GM12878 (cell line): Measurements from ENCODE around the gene VN1R2. TPM values are rescaled to one million over a fixed set of nuclear protein-coding genes. Genes with fewer than 3 reads are reported as not detected.
"Not testable (repeated sequence)": the region's sequence is repeated elsewhere in the genome, so short reads cannot be mapped to it uniquely, and the experiment has no call there.

Experiments used
- ATAC-seq: fragments of 200-7000 bp; cut with Tn5 transposase; 3 replicates; pipeline ENCODE4 v1.9.1; 2020; ENCODE audit warnings: mild to moderate bottlenecking, moderate library complexity
- BruUV-seq: library from RNA; stranded (reverse); fragments of 400-500 nt; replicated peaks from 2 replicates; lab custom pipeline; 2021; lab: Mats Ljungman, UMichigan
- CTCF ChIA-PET: fragments of 300-600 bp; sonication (Branson Sonifier 250); formaldehyde crosslinking; extraction: SDS; loops from one replicate; lab custom pipeline; 2021; ENCODE audit warnings: inconsistent platforms; lab: Yijun Ruan, JAX
- POLR2A ChIA-PET: fragments of 350-600 bp; formaldehyde crosslinking; extraction: SDS; loops from one replicate; lab custom pipeline; 2021; ENCODE audit warnings: inconsistent platforms; lab: Charles Lee
- RAD21 ChIA-PET: fragments of 300-600 bp; sonication (Branson Sonifier 250); formaldehyde crosslinking; loops from one replicate; lab custom pipeline; 2023; ENCODE audit warnings: antibody characterized with exemption; ENCODE audit not compliant: unreplicated experiment; lab: Charles Lee
- SMC1A ChIA-PET: fragments of 300-600 bp; sonication (Branson Sonifier 250); formaldehyde crosslinking; loops from one replicate; lab custom pipeline; 2023; ENCODE audit not compliant: unreplicated experiment, uncharacterized antibody; lab: Charles Lee
- DNase-seq: peaks from one replicate; pipeline ENCODE4 v3.0.0-alpha.2; 2011; ENCODE audit warnings: low read depth, low spot score
- FAIRE-seq: peaks from 3 replicates; lab custom pipeline; 2011; peaks lifted over from hg19 to GRCh38; lab: Jason Lieb, UNC
- H2AFZ ChIP-seq: 2 replicates; pipeline ENCODE4 v1.6.0; 2011; ENCODE audit warnings: low read depth, low read length, control low read depth; ENCODE audit not compliant: control insufficient read depth
- H3K27ac ChIP-seq: 2 replicates; pipeline ENCODE4 v1.5.1; 2011; ENCODE audit warnings: control low read depth; ENCODE audit not compliant: control insufficient read depth, insufficient read depth
- H3K27me3 ChIP-seq, 2 experiments: replicated peaks in 1 of 2; 2 replicates each; pipeline versions ENCODE4 v1.6.0 to v1.6.1; 2011; ENCODE audit warnings: low read length in 1 of 2; ENCODE audit not compliant: control insufficient read depth in 2 of 2, insufficient read depth in 2 of 2
- H3K36me3 ChIP-seq, 2 experiments: 2 replicates each; pipeline ENCODE4 v1.5.1; 2011; ENCODE audit warnings: low read length in 1 of 2; ENCODE audit not compliant: control insufficient read depth in 2 of 2, insufficient read depth in 2 of 2
- H3K4me1 ChIP-seq: 2 replicates; pipeline ENCODE4 v1.6.1; 2011; ENCODE audit warnings: mild to moderate bottlenecking, low read length, moderate library complexity, mixed read lengths; ENCODE audit not compliant: control insufficient read depth, insufficient read depth
- H3K4me2 ChIP-seq: 2 replicates; pipeline ENCODE4 v1.6.0; 2011; ENCODE audit warnings: control low read depth; ENCODE audit not compliant: control insufficient read depth, insufficient read depth
- H3K4me3 ChIP-seq: fragments of 200-600 bp; sonication (generic); 2 replicates; pipeline ENCODE4 v1.5.1; 2016
- H3K79me2 ChIP-seq: 2 replicates; pipeline ENCODE4 v1.6.0; 2011; ENCODE audit warnings: low read length; ENCODE audit not compliant: control insufficient read depth, insufficient read depth
- H3K9ac ChIP-seq: 2 replicates; pipeline ENCODE4 v1.8.0; 2011; ENCODE audit warnings: low read length, control low read depth, mixed read lengths; ENCODE audit not compliant: control insufficient read depth, insufficient read depth
- H3K9me3 ChIP-seq: replicated peaks from 3 replicates; pipeline ENCODE4 v1.5.1; 2011; ENCODE audit warnings: mild to moderate bottlenecking, low read length; ENCODE audit not compliant: control insufficient read depth, insufficient read depth
- H4K20me1 ChIP-seq: 2 replicates; pipeline ENCODE4 v1.6.0; 2011; ENCODE audit not compliant: control insufficient read depth, insufficient read depth
- ATF3 ChIP-seq: IDR thresholded peaks from 2 replicates; pipeline ENCODE4 v1.6.1; 2011; ENCODE audit warnings: low read depth, mild to moderate bottlenecking, low read length, moderate library complexity, borderline replicate concordance; ENCODE audit errors: extremely low read depth
- BCLAF1 ChIP-seq: fragments of 450-650 bp; IDR thresholded peaks from 2 replicates; pipeline ENCODE4 v1.6.1; 2017; ENCODE audit warnings: antibody characterized with exemption, mild to moderate bottlenecking, moderate library complexity
- BMI1 ChIP-seq: fragments of 450-650 bp; IDR thresholded peaks from 2 replicates; pipeline ENCODE4 v1.6.1; 2016; ENCODE audit warnings: mild to moderate bottlenecking, moderate library complexity, borderline replicate concordance
- CBFB ChIP-seq: IDR thresholded peaks from 2 replicates; pipeline ENCODE4 v1.6.1; 2016; ENCODE audit warnings: antibody characterized with exemption, low read depth
- CREB1 ChIP-seq: IDR thresholded peaks from 2 replicates; pipeline ENCODE4 v1.6.1; 2012; ENCODE audit warnings: low read depth, mild to moderate bottlenecking, inconsistent platforms
- EZH2 ChIP-seq: IDR thresholded peaks from 2 replicates; pipeline ENCODE4 v1.6.1; 2012; ENCODE audit warnings: low read depth, mild to moderate bottlenecking, control low read depth, inconsistent platforms, low read length, borderline replicate concordance; ENCODE audit not compliant: control insufficient read depth
- NFYA ChIP-seq: IDR thresholded peaks from 2 replicates; pipeline ENCODE4 v1.6.1; 2011; ENCODE audit warnings: low read depth, mild to moderate bottlenecking, low read length, improper control_type of control experiment, borderline replicate concordance
- PAX8 ChIP-seq: fragments of 450-650 bp; IDR thresholded peaks from 2 replicates; pipeline ENCODE4 v1.6.1; 2017; ENCODE audit warnings: mild to moderate bottlenecking, moderate library complexity
- POLR2A ChIP-seq: IDR thresholded peaks from 2 replicates; pipeline ENCODE4 v1.6.1; 2011; ENCODE audit warnings: low read depth, mild to moderate bottlenecking, low read length
- SIX5 ChIP-seq: IDR thresholded peaks from 2 replicates; pipeline ENCODE4 v1.6.1; 2011; ENCODE audit warnings: mild to moderate bottlenecking, low read depth, low read length, moderate library complexity; ENCODE audit not compliant: severe bottlenecking
- WGBS: methylation state at CpG from one replicate; pipeline ENCODE4 v1.1.6; 2016; ENCODE audit warnings: low lambda C conversion rate; ENCODE audit not compliant: insufficient replicate concordance, insufficient coverage; ENCODE audit errors: missing lambda C conversion rate; 5-methylcytosine and 5-hydroxymethylcytosine counted together
- in situ Hi-C: fragments of 300-500 bp; cut with MboI; formaldehyde crosslinking; loops from 9 replicates; pipeline ENCODE4 v1.14.3; 2018; ENCODE audit warnings: mixed read lengths
- intact Hi-C: fragments of 100-400 bp; cut with micrococcal nuclease; formaldehyde crosslinking; loops from one replicate; pipeline ENCODE4 v1.14.2; 2022; ENCODE audit not compliant: unreplicated experiment
- polyA plus RNA-seq, 11 experiments: library from polyadenylated mRNA; depleted of rRNA in 4 of 11; unstranded in 6 of 11; stranded (reverse) in 5 of 11; fragments of >200 nt; fragmentation: Nextera tagmentation in 4 of 11; fragmentation: Illumina TruSeq in 1 of 11; extraction: Ambion mirVana in 4 of 11; extraction: Trizol in 1 of 11; gene quantifications; 1 replicate in 1 of 11; 2 replicates in 10 of 11; pipeline versions ENCODE4 v1.2.1 to v1.2.3, GENCODE V29; 2011 to 2016; ENCODE audit warnings: inconsistent platforms in 2 of 11, missing spikeins in 2 of 11, low read depth in 1 of 11
- total RNA-seq, 4 experiments: library from RNA; depleted of rRNA in 3 of 4; stranded (reverse); fragments of >200 nt in 3 of 4; fragmentation: Illumina TruSeq in 1 of 4; extraction: Trizol in 1 of 4; gene quantifications; 2 replicates each; pipeline versions ENCODE4 v1.2.1 to v1.2.3, GENCODE V29; 2013 to 2021

The VN1R2 gene
- total and polyA plus RNA-seq, 10 of the 15 experiments (the other 5 are each of a cell fraction or from before 2014, with no cell fraction given), result not detected

- TF ChIP-seq BCLAF1, result no peak
- no peak for TF ChIP-seq SIX5
- TF ChIP-seq NFYA, result no peak
- TF ChIP-seq ATF3, result no peak
These were observed 14.0 kb downstream of the VN1R2 start (continued) for GRCh38 chr19:53272044-53272443.

- SMC1A ChIA-PET, result no interaction called here
These were observed 17.4 kb downstream of the VN1R2 start for GRCh38 chr19:53275480-53275879.

GRCh38 chr19:53281947-53282346 is 23.9 kb downstream of the VN1R2 start:
- DNase-seq, H4K20me1 ChIP-seq, RAD21 ChIA-PET, CTCF ChIA-PET, H2AFZ ChIP-seq, FAIRE-seq, H3K79me2 ChIP-seq, H3K9me3 ChIP-seq, H3K9ac ChIP-seq, H3K27me3 ChIP-seq, in situ Hi-C loops, H3K27ac ChIP-seq, ATAC-seq, BruUV-seq, H3K4me1 ChIP-seq, SMC1A ChIA-PET, H3K4me2 ChIP-seq, POLR2A ChIA-PET, H3K4me3 ChIP-seq, intact Hi-C loops, H3K36me3 ChIP-seq: not testable (repeated sequence)
- 33% methylated on average over 1 of the region's 8 CpGs for WGBS

More at GRCh38 chr19:53275480-53275879, 17.4 kb downstream of the VN1R2 start:
- no peak overlapping the region for H3K27ac ChIP-seq
- no peaks in the 10 kb centered on the region; the same call in 2 of the 3 replicates for H3K9me3 ChIP-seq
- no peak overlapping the region for H3K4me3 ChIP-seq
- no peaks in the 10 kb centered on the region for H3K27me3 ChIP-seq
- DNase-seq (no peak), FAIRE-seq (no peak), ATAC-seq (no peak)
- intact Hi-C loops, result no loop called here
- no peak overlapping the region for H3K9ac ChIP-seq
- H3K79me2 ChIP-seq, result no peaks in the 10 kb centered on the region
- POLR2A ChIA-PET, result no interaction called here
- in situ Hi-C loops, result no loop called here
- no peaks in the 10 kb centered on the region for H3K36me3 ChIP-seq
- no TSS peak for BruUV-seq
- TF ChIP-seq CBFB, result no peak
- no peak for TF ChIP-seq PAX8
- no peak for TF ChIP-seq BMI1
- no peak for TF ChIP-seq EZH2
- no peak for TF ChIP-seq CREB1
- TF ChIP-seq POLR2A, result no peak
- RAD21 ChIA-PET, result no interaction called here
- no peak overlapping the region for H3K4me2 ChIP-seq
- H3K4me1 ChIP-seq, result no peaks in the 10 kb centered on the region
- H4K20me1 ChIP-seq, result no peaks in the 10 kb centered on the region
- no peak overlapping the region for H2AFZ ChIP-seq
- CTCF ChIA-PET, result no interaction called here
- WGBS, result 94% methylated on average over 2 of the region's 2 CpGs
